ENCODE data around the gene VPS26C.
"Not testable (repeated sequence)": the region's sequence is repeated elsewhere in the genome, so short reads cannot be mapped to it uniquely, and the experiment has no call there.

Gene VPS26C

DNA sequence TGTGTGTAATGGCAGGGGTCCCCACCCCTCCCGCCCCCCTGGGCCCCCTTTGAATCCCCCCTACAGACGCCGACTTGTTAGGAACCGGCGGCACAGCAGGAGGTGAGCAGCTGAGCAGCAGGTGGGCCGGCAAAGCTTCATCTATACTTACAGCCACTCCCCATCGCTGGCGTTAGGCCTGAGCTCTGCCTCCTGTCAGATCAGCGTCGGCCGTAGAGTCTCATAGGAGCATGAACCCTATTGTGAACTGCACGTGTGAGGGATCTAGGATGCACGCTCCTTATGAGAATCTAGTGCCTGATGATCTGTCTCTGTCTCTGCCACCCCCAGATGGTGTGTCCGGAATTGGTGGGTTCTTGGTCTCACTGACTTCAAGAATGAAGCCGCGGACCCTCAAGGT lies 14.9 kb upstream of the VPS26C start:
- no peak for TF ChIP-seq ZFX (IDR thresholded peaks at IDR 0.05; ENCODE audit: borderline replicate concordance)
- TF ChIP-seq, protein P1, sequence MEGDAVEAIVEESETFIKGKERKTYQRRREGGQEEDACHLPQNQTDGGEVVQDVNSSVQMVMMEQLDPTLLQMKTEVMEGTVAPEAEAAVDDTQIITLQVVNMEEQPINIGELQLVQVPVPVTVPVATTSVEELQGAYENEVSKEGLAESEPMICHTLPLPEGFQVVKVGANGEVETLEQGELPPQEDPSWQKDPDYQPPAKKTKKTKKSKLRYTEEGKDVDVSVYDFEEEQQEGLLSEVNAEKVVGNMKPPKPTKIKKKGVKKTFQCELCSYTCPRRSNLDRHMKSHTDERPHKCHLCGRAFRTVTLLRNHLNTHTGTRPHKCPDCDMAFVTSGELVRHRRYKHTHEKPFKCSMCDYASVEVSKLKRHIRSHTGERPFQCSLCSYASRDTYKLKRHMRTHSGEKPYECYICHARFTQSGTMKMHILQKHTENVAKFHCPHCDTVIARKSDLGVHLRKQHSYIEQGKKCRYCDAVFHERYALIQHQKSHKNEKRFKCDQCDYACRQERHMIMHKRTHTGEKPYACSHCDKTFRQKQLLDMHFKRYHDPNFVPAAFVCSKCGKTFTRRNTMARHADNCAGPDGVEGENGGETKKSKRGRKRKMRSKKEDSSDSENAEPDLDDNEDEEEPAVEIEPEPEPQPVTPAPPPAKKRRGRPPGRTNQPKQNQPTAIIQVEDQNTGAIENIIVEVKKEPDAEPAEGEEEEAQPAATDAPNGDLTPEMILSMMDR (IDR thresholded peaks at IDR 0.05): no peak
- H3K27ac ChIP-seq: no peak overlapping the region

DNA sequence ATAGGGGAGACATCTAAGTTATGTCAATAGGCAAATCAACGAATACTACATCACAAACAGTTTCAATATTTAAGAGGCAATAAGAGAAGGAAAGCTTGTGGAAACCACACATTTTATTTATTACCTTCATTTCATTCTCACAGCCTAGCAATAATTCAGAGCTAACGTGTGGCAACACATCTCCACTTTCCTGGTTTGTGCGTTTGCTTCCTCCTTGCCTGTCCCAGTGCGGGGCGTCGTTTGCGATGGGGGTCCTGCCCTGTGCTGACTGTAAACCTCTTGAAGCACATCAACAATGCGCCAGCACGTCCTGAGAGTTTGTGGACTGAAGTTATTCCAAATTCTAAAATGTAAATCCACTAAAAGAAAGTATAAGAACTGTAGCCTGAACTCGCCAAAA lies 14.4 kb upstream of the VPS26C start:
- TF ChIP-seq, protein P1 (IDR thresholded peaks at IDR 0.05): no peak
- TF ChIP-seq ZFX (IDR thresholded peaks at IDR 0.05; ENCODE audit: borderline replicate concordance): no peak
- no peak overlapping the region for H3K27ac ChIP-seq

DNA sequence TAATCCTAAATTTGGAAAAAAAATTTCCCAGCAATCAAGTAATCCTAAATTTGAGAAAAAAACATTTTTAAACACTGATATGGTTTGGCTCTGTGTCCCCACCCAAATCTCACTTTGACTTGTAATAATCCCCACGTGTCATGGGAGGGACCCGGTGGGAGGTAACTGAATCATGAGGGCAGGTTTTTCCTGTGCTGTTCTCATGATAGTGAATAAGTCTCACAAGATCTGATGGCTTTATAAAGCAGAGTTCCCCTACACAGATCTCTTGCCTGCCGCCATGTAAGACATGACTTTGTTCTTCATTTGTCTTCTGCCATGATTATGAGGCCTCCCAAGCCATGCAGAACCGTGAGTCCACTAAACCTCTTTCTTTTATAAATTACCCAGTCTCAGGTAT lies 12.1 kb upstream of the VPS26C start:
- H3K27ac ChIP-seq: not testable (repeated sequence)

DNA sequence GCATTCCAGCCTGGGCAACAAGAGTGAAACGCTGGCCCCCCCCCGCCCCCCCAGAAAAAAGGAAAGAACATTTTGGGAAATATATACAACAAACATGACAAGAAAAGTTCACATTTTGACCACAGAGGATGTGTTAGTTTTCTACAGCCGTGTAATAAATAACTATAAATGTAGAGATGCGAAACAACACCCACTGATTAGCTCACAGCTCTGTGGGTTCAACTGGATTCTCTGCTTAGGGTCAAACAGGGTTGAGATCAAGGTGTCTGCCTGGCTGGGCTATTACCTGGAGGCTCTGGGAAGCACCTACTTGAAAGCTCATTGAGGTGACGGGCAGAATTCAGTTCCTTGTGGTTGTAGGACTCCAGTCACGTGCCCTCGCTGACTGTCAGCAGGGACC lies 11.1 kb upstream of the VPS26C start:
- TF ChIP-seq ZFX (IDR thresholded peaks at IDR 0.05; ENCODE audit: borderline replicate concordance): no peak
- TF ChIP-seq, protein P1 (IDR thresholded peaks at IDR 0.05): no peak

DNA sequence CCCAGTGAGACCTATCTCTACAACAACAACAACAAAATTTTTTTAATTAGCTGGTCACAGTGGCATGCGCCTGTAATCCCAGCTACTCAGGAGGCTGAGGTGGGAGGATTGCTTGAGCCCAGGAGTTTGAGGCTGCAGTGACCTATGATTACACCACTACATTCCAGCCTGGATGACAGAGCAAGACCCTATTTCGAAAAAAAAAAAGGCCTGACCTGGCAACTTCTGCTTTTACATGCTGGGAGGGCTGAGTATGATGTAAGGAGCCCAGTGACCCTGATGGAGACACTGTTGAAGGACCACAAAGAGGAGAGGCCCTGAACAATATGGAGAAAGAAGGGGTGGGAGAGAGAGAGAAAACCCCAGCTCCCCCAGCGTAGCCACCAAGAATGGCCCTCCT lies 9.2 kb upstream of the VPS26C start:
- TF ChIP-seq, protein P1 (IDR thresholded peaks at IDR 0.05): no peak
- no peak for TF ChIP-seq ZFX (IDR thresholded peaks at IDR 0.05; ENCODE audit: borderline replicate concordance)
- H3K27ac ChIP-seq: no peak overlapping the region

More for the DNA sequence above, 11.1 kb upstream of the VPS26C start:
- H3K27ac ChIP-seq: no peak overlapping the region

DNA sequence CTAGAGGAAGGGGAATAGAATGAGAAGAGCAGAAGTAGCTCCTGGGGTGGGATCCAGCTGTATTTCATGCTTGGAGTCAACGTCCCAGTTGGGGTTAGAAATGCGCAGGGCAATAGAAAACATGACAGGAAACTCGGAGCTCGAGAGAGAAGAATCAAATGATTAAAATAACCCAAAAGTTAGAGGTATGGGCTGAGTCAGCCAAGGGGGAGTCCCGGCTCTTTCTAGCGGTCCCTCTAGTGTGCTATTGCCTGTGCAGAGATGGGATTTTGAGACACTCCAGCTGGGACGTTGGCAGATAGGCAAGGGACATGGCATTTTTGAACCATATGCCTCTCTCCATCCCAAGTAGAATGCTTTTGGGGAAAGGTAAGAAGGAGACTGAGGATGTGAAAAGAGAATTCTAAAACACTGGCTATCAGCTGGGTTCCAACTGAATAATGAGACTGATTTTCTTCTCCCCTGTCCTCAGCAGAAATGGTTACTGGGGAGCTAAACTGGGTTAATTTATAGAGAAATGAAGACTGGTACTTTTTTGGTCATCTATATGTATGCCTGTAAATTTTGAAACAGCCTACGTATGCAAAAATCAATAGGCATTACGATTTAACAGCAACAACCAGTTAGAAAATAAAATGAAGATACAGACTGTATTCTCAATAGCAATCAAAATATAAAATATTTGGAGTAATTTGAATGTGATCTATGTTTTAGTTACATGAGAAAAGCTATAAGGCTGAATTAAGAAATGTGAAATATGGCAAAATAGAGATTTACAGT lies 7.0 kb upstream of the VPS26C start:
- H3K27ac ChIP-seq: no peak overlapping the region

DNA sequence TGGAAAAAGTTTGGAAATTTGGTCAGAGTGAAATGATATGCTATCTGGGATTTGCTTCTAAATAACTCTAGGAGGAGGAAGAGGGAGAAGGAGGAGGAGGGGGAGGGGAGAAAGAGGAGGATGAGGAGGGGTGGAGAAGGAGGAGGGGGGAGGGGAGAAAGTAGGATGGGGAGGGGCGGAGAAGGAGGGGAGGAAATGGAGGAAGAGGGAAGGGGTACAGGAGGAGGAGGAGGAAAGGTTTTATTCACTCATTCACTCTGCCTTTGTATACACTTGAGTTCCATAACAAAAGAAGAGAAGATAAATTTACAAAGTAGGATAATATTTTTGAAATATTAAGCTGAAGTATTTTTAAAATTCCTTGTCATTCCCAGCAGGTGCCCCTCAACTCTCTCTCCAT lies 6.3 kb upstream of the VPS26C start:
- H3K27ac ChIP-seq: no peak overlapping the region
- no peak for TF ChIP-seq ZFX (IDR thresholded peaks at IDR 0.05; ENCODE audit: borderline replicate concordance)
- TF ChIP-seq, protein P1 (IDR thresholded peaks at IDR 0.05): no peak

More for the DNA sequence above, 7.0 kb upstream of the VPS26C start:
- TF ChIP-seq, protein P1 (IDR thresholded peaks at IDR 0.05): no peak
- no peak for TF ChIP-seq ZFX (IDR thresholded peaks at IDR 0.05; ENCODE audit: borderline replicate concordance)

DNA sequence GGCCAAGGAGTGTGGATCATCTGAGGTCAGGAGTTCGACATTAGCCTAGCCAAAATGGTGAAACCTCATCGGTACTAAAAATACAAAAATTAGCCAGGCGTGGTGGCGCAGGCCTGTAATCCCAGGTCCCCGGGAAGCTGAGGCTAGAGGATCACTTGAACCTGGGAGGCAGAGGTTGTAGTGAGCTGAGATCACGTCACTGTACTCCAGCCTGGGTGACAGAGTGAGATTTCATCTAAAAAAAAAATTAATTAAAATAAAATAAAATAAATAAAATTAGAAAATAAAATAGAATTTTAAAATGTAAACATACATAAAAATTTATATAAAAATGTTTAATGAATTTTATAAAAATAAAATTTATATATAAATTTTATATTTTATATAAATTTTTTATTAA lies 5.8 kb upstream of the VPS26C start:
- H3K27ac ChIP-seq: no peak overlapping the region
- no peak for TF ChIP-seq ZFX (IDR thresholded peaks at IDR 0.05; ENCODE audit: borderline replicate concordance)
